Measurements from ENCODE around the gene TECRL. TPM values are rescaled to one million over a fixed set of nuclear protein-coding genes. Genes with fewer than 3 reads are reported as not detected.

TECRL gene
- total and polyA plus RNA-seq, 2 experiments from 2014 or later: not detected

- no peaks in the 10 kb centered on the region for H3K9me2 ChIP-seq (ENCODE audit: insufficient read depth)
- peaks cover 11% of the 10 kb centered on the region; the same call in 2 of the 3 replicates for H3K9me3 Mint-ChIP-seq
- no peak for DNase-seq (ENCODE audit: low spot score)
- H3K27me3 ChIP-seq (ENCODE audit: insufficient read depth): no peaks in the 10 kb centered on the region
- no peaks in the 10 kb centered on the region for H3K4me1 Mint-ChIP-seq
- no peak overlapping the region for H3K4me3 Mint-ChIP-seq
- no peaks in the 10 kb centered on the region for H3K36me3 ChIP-seq (ENCODE audit: insufficient read depth)
- no peaks in the 10 kb centered on the region for H3K36me3 Mint-ChIP-seq (ENCODE audit: low read depth)
- H3K27ac Mint-ChIP-seq: no peak overlapping the region
- no peak overlapping the region for H2AFZ ChIP-seq
- no peak overlapping the region for H3K4me3 ChIP-seq
- no peaks in the 10 kb centered on the region for H4K20me1 ChIP-seq (replicated peaks; ENCODE audit: insufficient read depth)
- H3K27ac ChIP-seq (ENCODE audit: low read depth): no peak overlapping the region
- no peaks in the 10 kb centered on the region for H3K79me2 ChIP-seq (replicated peaks; ENCODE audit: insufficient read depth)
- H3K4me1 ChIP-seq (ENCODE audit: insufficient read depth): no peaks in the 10 kb centered on the region
- H3K4me2 ChIP-seq: no peak overlapping the region
- no peaks in the 10 kb centered on the region for H3K27me3 Mint-ChIP-seq (ENCODE audit: insufficient read depth, low read depth, poor library complexity)
- TF ChIP-seq ZNF462 (CRISPR knock-in tag; IDR thresholded peaks at IDR 0.05): no peak
- no peak for TF ChIP-seq NANOG (IDR thresholded peaks at IDR 0.05; ENCODE audit: borderline replicate concordance)
- TF ChIP-seq JUNB (IDR thresholded peaks at IDR 0.05; ENCODE audit: unreplicated experiment): no peak
- TF ChIP-seq REST (IDR thresholded peaks at IDR 0.05; ENCODE audit: unreplicated experiment): no peak
- no peak for TF ChIP-seq POLR2AphosphoS5 (IDR thresholded peaks at IDR 0.05; ENCODE audit: low read depth)
- TF ChIP-seq CREB1 (CRISPR knock-in tag; IDR thresholded peaks at IDR 0.05; ENCODE audit: low read depth): no peak
- no peak for TF ChIP-seq EZH2 (IDR thresholded peaks at IDR 0.05; ENCODE audit: low read depth, unreplicated experiment)
- TF ChIP-seq CTCF (conservative IDR thresholded peaks at IDR 0.05; ENCODE audit: low read depth in 2 of 2): no peak
- TF ChIP-seq STAT1 (IDR thresholded peaks at IDR 0.05; ENCODE audit: unreplicated experiment): no peak
- no peak for TF ChIP-seq ZNF331 (CRISPR knock-in tag; IDR thresholded peaks at IDR 0.05; ENCODE audit: low read depth)
- TF ChIP-seq EZH2phosphoT487 (IDR thresholded peaks at IDR 0.05; ENCODE audit: unreplicated experiment): no peak
- H3F3A ChIP-seq (replicated peaks; ENCODE audit: low read depth): no peaks in the 10 kb centered on the region
- no peak for ATAC-seq
Measured at GRCh38 chr4:64334964-64335363, 74.3 kb downstream of the TECRL start.

Measured in GM23338 (cell line).